SK-N-SH treated with all-trans-retinoic acid at 6 μM for 48 hours (cell line): ENCODE data around the gene PRR23E.

Experiments used
- ATAC-seq: fragments of 200-7000 bp; cut with Tn5 transposase; 3 replicates; pipeline ENCODE4 v1.9.1; 2020; ENCODE audit warnings: mild to moderate bottlenecking, moderate library complexity
- ARNTL ChIP-seq: fragments of 450-650 bp; formaldehyde crosslinking; IDR thresholded peaks from 2 replicates; pipeline ENCODE4 v1.5.0; 2020; ENCODE audit warnings: low read depth, mild to moderate bottlenecking, moderate library complexity, borderline replicate concordance
- CREB5 ChIP-seq: fragments of 250-450 bp; sonication (Bioruptor Pico); IDR thresholded peaks from 2 replicates; pipeline ENCODE4 v1.5.1; 2020; ENCODE audit warnings: low read depth, mild to moderate bottlenecking, moderate library complexity
- CSDC2 ChIP-seq: fragments of 250-450 bp; sonication (Bioruptor Pico); IDR thresholded peaks from 2 replicates; pipeline ENCODE4 v1.5.0; 2020; ENCODE audit warnings: mild to moderate bottlenecking, moderate library complexity
- CSRNP3 ChIP-seq: fragments of 250-450 bp; sonication (Bioruptor Pico); IDR thresholded peaks from 2 replicates; pipeline ENCODE4 v1.5.1; 2021; ENCODE audit warnings: mild to moderate bottlenecking, moderate library complexity
- ESRRG ChIP-seq: fragments of 250-450 bp; sonication (Bioruptor Pico); IDR thresholded peaks from 2 replicates; pipeline ENCODE4 v1.6.1; 2021; ENCODE audit warnings: mild to moderate bottlenecking
- GLIS3 ChIP-seq: fragments of 250-450 bp; sonication (Bioruptor Pico); IDR thresholded peaks from 2 replicates; pipeline ENCODE4 v1.5.0; 2020; ENCODE audit warnings: mild to moderate bottlenecking, moderate library complexity
- ISL1 ChIP-seq: fragments of 250-450 bp; sonication (Bioruptor Pico); IDR thresholded peaks from 2 replicates; pipeline ENCODE4 v2.1.2; 2022; ENCODE audit warnings: mild to moderate bottlenecking, moderate library complexity
- OSR1 ChIP-seq: fragments of 250-450 bp; sonication (Bioruptor Pico); IDR thresholded peaks from 2 replicates; pipeline ENCODE4 v1.8.0; 2022; ENCODE audit warnings: moderate library complexity, mild to moderate bottlenecking, inconsistent platforms
- PATZ1 ChIP-seq: fragments of 250-450 bp; sonication (Bioruptor Pico); IDR thresholded peaks from 2 replicates; pipeline ENCODE4 v1.8.0; 2020; ENCODE audit warnings: mild to moderate bottlenecking, moderate library complexity, borderline replicate concordance
- POU6F1 ChIP-seq: fragments of 250-450 bp; sonication (Bioruptor Pico); IDR thresholded peaks from 2 replicates; pipeline ENCODE4 v1.8.0; 2021; ENCODE audit warnings: low read depth, mild to moderate bottlenecking, moderate library complexity, borderline replicate concordance
- PPARA ChIP-seq: fragments of 250-450 bp; sonication (Bioruptor Pico); IDR thresholded peaks from 2 replicates; pipeline ENCODE4 v1.5.0; 2020; ENCODE audit warnings: mild to moderate bottlenecking, borderline replicate concordance
- RARB ChIP-seq: fragments of 250-450 bp; sonication (Bioruptor Pico); IDR thresholded peaks from 2 replicates; pipeline ENCODE4 v1.8.0; 2021; ENCODE audit warnings: mild to moderate bottlenecking, moderate library complexity
- SNAI2 ChIP-seq: fragments of 250-450 bp; sonication (Bioruptor Pico); IDR thresholded peaks from 2 replicates; pipeline ENCODE4 v1.5.0; 2020; ENCODE audit warnings: mild to moderate bottlenecking, moderate library complexity
- TCF4 ChIP-seq: fragments of 250-450 bp; sonication (Bioruptor Pico); IDR thresholded peaks from 2 replicates; pipeline ENCODE4 v1.8.0; 2021; ENCODE audit warnings: mild to moderate bottlenecking, moderate library complexity, borderline replicate concordance
- TOX ChIP-seq: fragments of 250-450 bp; sonication (Bioruptor Pico); IDR thresholded peaks from 2 replicates; pipeline ENCODE4 v1.8.0; 2021; ENCODE audit warnings: mild to moderate bottlenecking, moderate library complexity, borderline replicate concordance
- TSHZ2 ChIP-seq: fragments of 250-450 bp; sonication (Bioruptor Pico); IDR thresholded peaks from 2 replicates; pipeline ENCODE4 v1.5.0; 2020; ENCODE audit warnings: mild to moderate bottlenecking, moderate library complexity
- ZC3H10 ChIP-seq: fragments of 250-450 bp; sonication (Bioruptor Pico); IDR thresholded peaks from 2 replicates; pipeline ENCODE4 v1.5.1; 2021; ENCODE audit warnings: mild to moderate bottlenecking, moderate library complexity
- ZFP3 ChIP-seq: fragments of 250-450 bp; sonication (Bioruptor Pico); IDR thresholded peaks from 2 replicates; pipeline ENCODE4 v1.5.0; 2020; ENCODE audit warnings: mild to moderate bottlenecking, moderate library complexity
- ZFP30 ChIP-seq: fragments of 450-650 bp; formaldehyde crosslinking; IDR thresholded peaks from 2 replicates; pipeline ENCODE4 v1.5.0; 2022; ENCODE audit warnings: mild to moderate bottlenecking, moderate library complexity
- ZNF565 ChIP-seq: fragments of 450-650 bp; formaldehyde crosslinking; conservative IDR thresholded peaks from 2 replicates; pipeline ENCODE4 v1.5.0; 2020; ENCODE audit warnings: low read depth, mild to moderate bottlenecking, moderate library complexity
- ZNF70 ChIP-seq: fragments of 450-650 bp; formaldehyde crosslinking; IDR thresholded peaks from 2 replicates; pipeline ENCODE4 v1.5.0; 2020; ENCODE audit warnings: mild to moderate bottlenecking, moderate library complexity
- ZNF8 ChIP-seq: fragments of 450-650 bp; formaldehyde crosslinking; IDR thresholded peaks from 2 replicates; pipeline ENCODE4 v1.5.0; 2020; ENCODE audit warnings: mild to moderate bottlenecking, moderate library complexity

PRR23E gene

GRCh38 chr3:127175272-127175671 is 17.7 kb upstream of the PRR23E start:
- TF ChIP-seq RARB (CRISPR knock-in tag) = no peak
- TF ChIP-seq POU6F1 (CRISPR knock-in tag) = no peak
- TF ChIP-seq PPARA (CRISPR knock-in tag) = no peak
- TF ChIP-seq ZC3H10 (CRISPR knock-in tag) = no peak
- no peak for TF ChIP-seq ZNF565 (CRISPR knock-in tag)
- no peak for TF ChIP-seq ISL1 (CRISPR knock-in tag)
- no peak for TF ChIP-seq TSHZ2 (CRISPR knock-in tag)
- no peak for TF ChIP-seq TCF4 (CRISPR knock-in tag)
- no peak for TF ChIP-seq PATZ1 (CRISPR knock-in tag)
- TF ChIP-seq ZNF70 (CRISPR knock-in tag) = no peak
- TF ChIP-seq ZNF8 (CRISPR knock-in tag) = no peak
- TF ChIP-seq CREB5 (CRISPR knock-in tag) = no peak
- TF ChIP-seq ESRRG = no peak
- TF ChIP-seq TOX (CRISPR knock-in tag) = no peak
- no peak for TF ChIP-seq ARNTL (CRISPR knock-in tag)
- TF ChIP-seq SNAI2 = no peak
- no peak for TF ChIP-seq ZFP3 (CRISPR knock-in tag)
- TF ChIP-seq CSDC2 (CRISPR knock-in tag) = no peak
- TF ChIP-seq, all 23 proteins: peak for 0
- ATAC-seq = no peak

GRCh38 chr3:127177226-127177625 is 15.7 kb upstream of the PRR23E start:
- no peak for ATAC-seq
- TF ChIP-seq ZNF8 (CRISPR knock-in tag) (no peak), GLIS3 (no peak), TSHZ2 (CRISPR knock-in tag) (no peak), RARB (CRISPR knock-in tag) (no peak), ZNF565 (CRISPR knock-in tag) (no peak), PATZ1 (CRISPR knock-in tag) (no peak), CSRNP3 (CRISPR knock-in tag) (no peak), ARNTL (CRISPR knock-in tag) (no peak), ISL1 (CRISPR knock-in tag) (no peak), ZFP30 (no peak), TCF4 (CRISPR knock-in tag) (no peak), OSR1 (CRISPR knock-in tag) (no peak), SNAI2 (no peak), ZNF70 (CRISPR knock-in tag) (no peak)
